Suprapubic skin (tissue), 3 donors: ENCODE measurements around the gene PGA5.
"Not testable (repeated sequence)": the region's sequence is repeated elsewhere in the genome, so short reads cannot be mapped to it uniquely, and the experiment has no call there.

Source experiments
- CTCF ChIP-seq, 2 donors: fragments of 200-600 bp in 1 of 2; fragments of 450-650 bp in 1 of 2; sonication (generic) in 1 of 2; IDR thresholded peaks; one replicate each; pipeline ENCODE4 v1.5.1; 2016 to 2019; ENCODE audit warnings: antibody characterized with exemption in 2 of 2, mild to moderate bottlenecking in 1 of 2, moderate library complexity in 1 of 2
- POLR2AphosphoS5 ChIP-seq, 3 donors: sonication (generic); formaldehyde crosslinking; IDR thresholded peaks; one replicate each; pipeline ENCODE4 v1.6.1; 2017; ENCODE audit warnings: antibody characterized with exemption in 3 of 3

GRCh38 chr11:61231033-61231432 lies 9.9 kb upstream of the PGA5 start:
- not testable (repeated sequence) for TF ChIP-seq CTCF, POLR2AphosphoS5 (IDR thresholded peaks at IDR 0.05)
